ENCODE results near the gene NRAP. TPM values are rescaled to one million over a fixed set of nuclear protein-coding genes. Genes with fewer than 3 reads are reported as not detected.

Gene NRAP
- total and polyA plus RNA-seq, 2 donors (not counting 3 experiments of a cell fraction or from before 2014, with no cell fraction given) = not detected

- DNase-seq (ENCODE audit: low read depth, low spot score) (no peak), FAIRE-seq (no peak)
- ChIA-PET POLR2A (no interaction called here), CTCF (interaction anchor here (0.7 to 1.0 kb wide), 2 partner anchors 19 to 22 kb away, joined by 3 read pairs; no protein-coding TSS in a partner anchor)
- Histone ChIP-seq H3K9ac (replicated peaks; ENCODE audit: extremely low read depth, insufficient read depth, low read length) (no peak overlapping the region), H3K27ac (ENCODE audit: insufficient read depth, low read depth, low read length) (no peak overlapping the region), H3K9me3 (replicated peaks; ENCODE audit: control insufficient read depth, insufficient read depth, low read length) (no peaks in the 10 kb centered on the region), H3K36me3 (ENCODE audit: control insufficient read depth in 2 of 2, extremely low read depth in 1 of 2, insufficient read depth in 2 of 2, low read length in 2 of 2) (no peaks in the 10 kb centered on the region), H3K4me2 (ENCODE audit: insufficient read depth, low read length) (no peak overlapping the region), H3K4me3 (replicated peaks in 1 of 3; ENCODE audit: insufficient read depth in 1 of 3, low read depth in 1 of 3, low read length in 3 of 3) (no peak overlapping the region), H2AFZ (ENCODE audit: low read depth, low read length) (no peak overlapping the region), H3K27me3 (ENCODE audit: control insufficient read depth in 2 of 2, insufficient read depth in 2 of 2, low read length in 2 of 2) (no peaks in the 10 kb centered on the region), H3K4me1 (ENCODE audit: control insufficient read depth, extremely low read depth, insufficient read depth, low read length) (no peaks in the 10 kb centered on the region), H3K9me1 (replicated peaks; ENCODE audit: control insufficient read depth, extremely low read depth, insufficient read depth, low read length) (no peaks in the 10 kb centered on the region), H3K79me2 (ENCODE audit: control insufficient read depth, insufficient read depth, low read length) (no peaks in the 10 kb centered on the region), H4K20me1 (replicated peaks; ENCODE audit: control insufficient read depth, extremely low read depth, insufficient read depth, low read length) (no peaks in the 10 kb centered on the region)
- TF ChIP-seq FOS (IDR thresholded peaks at IDR 0.05; ENCODE audit: borderline replicate concordance, insufficient read depth, low read length) = no peak
- BruUV-seq (replicated peaks) = no TSS peak
- dilution Hi-C loops (cut with MboI; ENCODE audit: extremely low pct_ligation_motif_present, low sequenced_read_pairs) (no loop called here), intact Hi-C loops (cut with micrococcal nuclease) (no loop called here)
Observed at GRCh38 chr10:113541549-113541927, 122.3 kb downstream of the NRAP start.

- Histone ChIP-seq H4K20me1 (replicated peaks; ENCODE audit: control insufficient read depth, extremely low read depth, insufficient read depth, low read length) (no peaks in the 10 kb centered on the region), H3K79me2 (ENCODE audit: control insufficient read depth, insufficient read depth, low read length) (no peaks in the 10 kb centered on the region), H3K4me1 (ENCODE audit: control insufficient read depth, extremely low read depth, insufficient read depth, low read length) (no peaks in the 10 kb centered on the region), H3K27ac (ENCODE audit: insufficient read depth, low read depth, low read length) (no peak overlapping the region), H3K27me3 (ENCODE audit: control insufficient read depth in 2 of 2, insufficient read depth in 2 of 2, low read length in 2 of 2) (no peaks in the 10 kb centered on the region), H3K9ac (replicated peaks; ENCODE audit: extremely low read depth, insufficient read depth, low read length) (no peak overlapping the region), H3K9me1 (replicated peaks; ENCODE audit: control insufficient read depth, extremely low read depth, insufficient read depth, low read length) (no peaks in the 10 kb centered on the region), H3K4me2 (ENCODE audit: insufficient read depth, low read length) (no peak overlapping the region), H3K9me3 (replicated peaks; ENCODE audit: control insufficient read depth, insufficient read depth, low read length) (no peaks in the 10 kb centered on the region), H3K4me3 (replicated peaks in 1 of 3; ENCODE audit: insufficient read depth in 1 of 3, low read depth in 1 of 3, low read length in 3 of 3) (no peak overlapping the region), H2AFZ (ENCODE audit: low read depth, low read length) (no peak overlapping the region), H3K36me3 (ENCODE audit: control insufficient read depth in 2 of 2, extremely low read depth in 1 of 2, insufficient read depth in 2 of 2, low read length in 2 of 2) (no peaks in the 10 kb centered on the region)
- FAIRE-seq (no peak), DNase-seq (ENCODE audit: low read depth, low spot score) (no peak)
- TF ChIP-seq FOS (IDR thresholded peaks at IDR 0.05; ENCODE audit: borderline replicate concordance, insufficient read depth, low read length) (no peak), MAX (IDR thresholded peaks at IDR 0.05; ENCODE audit: insufficient read depth, insufficient read length) (no peak), EZH2 (IDR thresholded peaks at IDR 0.05; ENCODE audit: borderline replicate concordance, low read depth, low read length, severe bottlenecking) (no peak), POLR2AphosphoS5 (IDR thresholded peaks at IDR 0.05; ENCODE audit: insufficient read depth, low read depth, low read length) (no peak), CTCF (IDR thresholded peaks at IDR 0.05; ENCODE audit: extremely low read depth in 1 of 2, insufficient read depth in 1 of 2, low read depth in 1 of 2, low read length in 2 of 2) (no peak), POLR2A (IDR thresholded peaks at IDR 0.05; ENCODE audit: low read depth, low read length) (no peak), JUN (IDR thresholded peaks at IDR 0.05; ENCODE audit: borderline replicate concordance, insufficient read depth, insufficient read length, low read depth) (no peak), MYC (IDR thresholded peaks at IDR 0.05; ENCODE audit: low read depth, low read length) (no peak), GATA2 (IDR thresholded peaks at IDR 0.05; ENCODE audit: insufficient read depth, insufficient read length, low read depth, low read length) (no peak)
- CTCF ChIA-PET = interaction anchor here (0.7 to 1.0 kb wide), 2 partner anchors 18 to 22 kb away, joined by 3 read pairs; no protein-coding TSS in a partner anchor
- intact Hi-C loops (cut with micrococcal nuclease) (no loop called here), dilution Hi-C loops (cut with MboI; ENCODE audit: extremely low pct_ligation_motif_present, low sequenced_read_pairs) (no loop called here)
- POLR2A ChIA-PET = no interaction called here
- BruUV-seq (replicated peaks) = no TSS peak
Observed at GRCh38 chr10:113540845-113541548, 122.8 kb downstream of the NRAP start.

Measured in endothelial cell of umbilical vein (primary cell).